ENCODE results near the gene WDR7. TPM values are rescaled to one million over a fixed set of nuclear protein-coding genes. Genes with fewer than 3 reads are reported as not detected.

Gene WDR7
- total RNA-seq, 1 donor = 30.7 TPM

- no peak overlapping the region for H3K4me3 ChIP-seq (ENCODE audit: low read depth, low read length)
- no peak for DNase-seq (ENCODE audit: low read depth)
- TF ChIP-seq CTCF (IDR thresholded peaks at IDR 0.05; ENCODE audit: insufficient read depth, low read depth, low read length) = no peak
Observed at GRCh38 chr18:56962322-56962721, 311.2 kb downstream of the WDR7 start.

- no peak for TF ChIP-seq CTCF (IDR thresholded peaks at IDR 0.05; ENCODE audit: insufficient read depth, low read depth, low read length)
- no peak overlapping the region for H3K4me3 ChIP-seq (ENCODE audit: low read depth, low read length)
- DNase-seq (ENCODE audit: low read depth) = no peak
Observed at GRCh38 chr18:56967035-56967434, 315.9 kb downstream of the WDR7 start.

GRCh38 chr18:56973487-56973886, 322.3 kb downstream of the WDR7 start:
- DNase-seq (ENCODE audit: low read depth) = no peak
- TF ChIP-seq CTCF (IDR thresholded peaks at IDR 0.05; ENCODE audit: insufficient read depth, low read depth, low read length) = no peak
- no peak overlapping the region for H3K4me3 ChIP-seq (ENCODE audit: low read depth, low read length)

GRCh38 chr18:56974141-56974540, 323.0 kb downstream of the WDR7 start:
- no peak overlapping the region for H3K4me3 ChIP-seq (ENCODE audit: low read depth, low read length)
- no peak for TF ChIP-seq CTCF (IDR thresholded peaks at IDR 0.05; ENCODE audit: insufficient read depth, low read depth, low read length)
- DNase-seq (ENCODE audit: low read depth) = no peak

GRCh38 chr18:56975276-56975675, 324.1 kb downstream of the WDR7 start:
- H3K4me3 ChIP-seq (ENCODE audit: low read depth, low read length) = no peak overlapping the region
- no peak for DNase-seq (ENCODE audit: low read depth)

GRCh38 chr18:56977309-56977708, 326.1 kb downstream of the WDR7 start:
- DNase-seq (ENCODE audit: low read depth) = no peak
- no peak overlapping the region for H3K4me3 ChIP-seq (ENCODE audit: low read depth, low read length)
- TF ChIP-seq CTCF (IDR thresholded peaks at IDR 0.05; ENCODE audit: insufficient read depth, low read depth, low read length) = no peak

More at GRCh38 chr18:56975276-56975675, 324.1 kb downstream of the WDR7 start:
- no peak for TF ChIP-seq CTCF (IDR thresholded peaks at IDR 0.05; ENCODE audit: insufficient read depth, low read depth, low read length)

- no peak overlapping the region for H3K4me3 ChIP-seq (ENCODE audit: low read depth, low read length)
- no peak for DNase-seq (ENCODE audit: low read depth)
- TF ChIP-seq CTCF (IDR thresholded peaks at IDR 0.05; ENCODE audit: insufficient read depth, low read depth, low read length) = no peak
Observed at GRCh38 chr18:56977771-56978170, 326.6 kb downstream of the WDR7 start.

Measured in fibroblast of villous mesenchyme (primary cell).